Muscle layer of colon (tissue), 2 donors: ENCODE results near the gene WARS2.

Experiments used
- H3K27ac ChIP-seq: one replicate; pipeline ENCODE4 v1.7.0; 2013; ENCODE audit warnings: low read depth, mild to moderate bottlenecking, low read length, moderate library complexity
- H3K27me3 ChIP-seq, 2 donors: one replicate each; pipeline ENCODE4 v1.7.0; 2013; ENCODE audit warnings: low read length in 2 of 2, mild to moderate bottlenecking in 2 of 2; ENCODE audit not compliant: insufficient read depth in 2 of 2, control insufficient read depth in 1 of 2
- H3K36me3 ChIP-seq: one replicate; pipeline ENCODE4 v1.7.0; 2013; ENCODE audit warnings: mild to moderate bottlenecking, low read length; ENCODE audit not compliant: insufficient read depth
- H3K4me1 ChIP-seq: one replicate; pipeline ENCODE4 v1.7.0; 2013; ENCODE audit warnings: mild to moderate bottlenecking, low read length; ENCODE audit not compliant: insufficient read depth
- H3K4me3 ChIP-seq, 2 donors: one replicate each; pipeline ENCODE4 v1.7.0; 2013; ENCODE audit warnings: low read length in 2 of 2, low read depth in 1 of 2, mild to moderate bottlenecking in 1 of 2, moderate library complexity in 1 of 2
- H3K9ac ChIP-seq: one replicate; pipeline ENCODE4 v1.7.0; 2013; ENCODE audit warnings: low read length
- H3K9me3 ChIP-seq: one replicate; pipeline ENCODE4 v1.7.0; 2013; ENCODE audit warnings: mild to moderate bottlenecking, low read length
- donor health status: abdominal sarcoma.
- donor health status: Adenocarcinoma of cecum.

WARS2 gene

GRCh38 chr1:119053917-119054316 is 86.5 kb downstream of the WARS2 start:
- no peak overlapping the region for H3K9ac ChIP-seq
- no peaks in the 10 kb centered on the region for H3K27me3 ChIP-seq
- no peak overlapping the region for H3K27ac ChIP-seq
- H3K4me3 ChIP-seq: no peak overlapping the region
- no peaks in the 10 kb centered on the region for H3K4me1 ChIP-seq
- H3K36me3 ChIP-seq: no peaks in the 10 kb centered on the region
- H3K9me3 ChIP-seq: no peaks in the 10 kb centered on the region

GRCh38 chr1:119052267-119052666 is 88.2 kb downstream of the WARS2 start:
- no peaks in the 10 kb centered on the region for H3K27me3 ChIP-seq
- no peak overlapping the region for H3K4me3 ChIP-seq
- H3K9ac ChIP-seq: no peak overlapping the region
- H3K9me3 ChIP-seq: no peaks in the 10 kb centered on the region
- no peak overlapping the region for H3K27ac ChIP-seq
- no peaks in the 10 kb centered on the region for H3K4me1 ChIP-seq
- no peaks in the 10 kb centered on the region for H3K36me3 ChIP-seq

- H3K4me1 ChIP-seq: no peaks in the 10 kb centered on the region
- H3K27me3 ChIP-seq: no peaks in the 10 kb centered on the region
- no peak overlapping the region for H3K27ac ChIP-seq
- peaks cover 10% of the 10 kb centered on the region for H3K36me3 ChIP-seq
- H3K9me3 ChIP-seq: no peaks in the 10 kb centered on the region
- no peak overlapping the region for H3K4me3 ChIP-seq
- no peak overlapping the region for H3K9ac ChIP-seq
Observed at GRCh38 chr1:119048624-119049404, 91.6 kb downstream of the WARS2 start.

GRCh38 chr1:119046785-119047438 is 93.5 kb downstream of the WARS2 start:
- H3K36me3 ChIP-seq: peaks cover 10% of the 10 kb centered on the region
- H3K4me1 ChIP-seq: no peaks in the 10 kb centered on the region
- no peak overlapping the region for H3K27ac ChIP-seq
- no peaks in the 10 kb centered on the region for H3K9me3 ChIP-seq
- no peak overlapping the region for H3K4me3 ChIP-seq
- H3K9ac ChIP-seq: no peak overlapping the region
- no peaks in the 10 kb centered on the region for H3K27me3 ChIP-seq

GRCh38 chr1:119046429-119046784 is 94.0 kb downstream of the WARS2 start:
- no peaks in the 10 kb centered on the region for H3K9me3 ChIP-seq
- no peak overlapping the region for H3K27ac ChIP-seq
- no peak overlapping the region for H3K4me3 ChIP-seq

GRCh38 chr1:119045096-119045746 is 95.2 kb downstream of the WARS2 start:
- H3K27ac ChIP-seq: no peak overlapping the region
- no peaks in the 10 kb centered on the region for H3K4me1 ChIP-seq
- H3K9ac ChIP-seq: no peak overlapping the region
- H3K27me3 ChIP-seq: no peaks in the 10 kb centered on the region
- peaks cover 10% of the 10 kb centered on the region for H3K36me3 ChIP-seq
- H3K4me3 ChIP-seq: no peak overlapping the region
- no peaks in the 10 kb centered on the region for H3K9me3 ChIP-seq

More at GRCh38 chr1:119046429-119046784, 94.0 kb downstream of the WARS2 start:
- Histone ChIP-seq H3K27me3 (no peaks in the 10 kb centered on the region), H3K9ac (no peak overlapping the region), H3K4me1 (no peaks in the 10 kb centered on the region), H3K36me3 (peaks cover 10% of the 10 kb centered on the region)

- Histone ChIP-seq H3K27ac (no peak overlapping the region), H3K9me3 (no peaks in the 10 kb centered on the region), H3K4me1 (no peaks in the 10 kb centered on the region), H3K9ac (no peak overlapping the region), H3K36me3 (peaks cover 10% of the 10 kb centered on the region), H3K27me3 (no peaks in the 10 kb centered on the region), H3K4me3 (no peak overlapping the region)
Observed at GRCh38 chr1:119040906-119041305, 99.5 kb downstream of the WARS2 start.

- Histone ChIP-seq H3K9ac (no peak overlapping the region), H3K4me1 (no peaks in the 10 kb centered on the region), H3K27ac (no peak overlapping the region), H3K4me3 (no peak overlapping the region), H3K36me3 (peaks cover 10% of the 10 kb centered on the region), H3K27me3 (no peaks in the 10 kb centered on the region), H3K9me3 (no peaks in the 10 kb centered on the region)
Observed at GRCh38 chr1:119040489-119040888, 100.0 kb downstream of the WARS2 start.

GRCh38 chr1:119038363-119038762 is 102.1 kb downstream of the WARS2 start:
- no peak overlapping the region for H3K27ac ChIP-seq
- H3K36me3 ChIP-seq: no peaks in the 10 kb centered on the region
- no peaks in the 10 kb centered on the region for H3K9me3 ChIP-seq

GRCh38 chr1:119034359-119034758 is 106.1 kb downstream of the WARS2 start:
- no peaks in the 10 kb centered on the region for H3K9me3 ChIP-seq
- no peaks in the 10 kb centered on the region for H3K4me1 ChIP-seq
- H3K27me3 ChIP-seq: no peaks in the 10 kb centered on the region
- H3K9ac ChIP-seq: no peak overlapping the region
- no peak overlapping the region for H3K4me3 ChIP-seq
- H3K36me3 ChIP-seq: peaks cover 10% of the 10 kb centered on the region
- H3K27ac ChIP-seq: no peak overlapping the region

More at GRCh38 chr1:119038363-119038762, 102.1 kb downstream of the WARS2 start:
- no peaks in the 10 kb centered on the region for H3K4me1 ChIP-seq
- no peak overlapping the region for H3K9ac ChIP-seq
- no peaks in the 10 kb centered on the region for H3K27me3 ChIP-seq
- no peak overlapping the region for H3K4me3 ChIP-seq

GRCh38 chr1:119032986-119033385 is 107.5 kb downstream of the WARS2 start:
- Histone ChIP-seq H3K4me3 (no peak overlapping the region), H3K4me1 (no peaks in the 10 kb centered on the region), H3K27ac (no peak overlapping the region), H3K36me3 (peaks cover 10% of the 10 kb centered on the region), H3K9me3 (no peaks in the 10 kb centered on the region), H3K9ac (no peak overlapping the region), H3K27me3 (no peaks in the 10 kb centered on the region)
